Measurements from ENCODE around the gene IMP4. TPM values are rescaled to one million over a fixed set of nuclear protein-coding genes. Genes with fewer than 3 reads are reported as not detected.

Gene IMP4
- total RNA-seq, 2 experiments from 2014 or later = 81.7 to 88.1 TPM

DNA sequence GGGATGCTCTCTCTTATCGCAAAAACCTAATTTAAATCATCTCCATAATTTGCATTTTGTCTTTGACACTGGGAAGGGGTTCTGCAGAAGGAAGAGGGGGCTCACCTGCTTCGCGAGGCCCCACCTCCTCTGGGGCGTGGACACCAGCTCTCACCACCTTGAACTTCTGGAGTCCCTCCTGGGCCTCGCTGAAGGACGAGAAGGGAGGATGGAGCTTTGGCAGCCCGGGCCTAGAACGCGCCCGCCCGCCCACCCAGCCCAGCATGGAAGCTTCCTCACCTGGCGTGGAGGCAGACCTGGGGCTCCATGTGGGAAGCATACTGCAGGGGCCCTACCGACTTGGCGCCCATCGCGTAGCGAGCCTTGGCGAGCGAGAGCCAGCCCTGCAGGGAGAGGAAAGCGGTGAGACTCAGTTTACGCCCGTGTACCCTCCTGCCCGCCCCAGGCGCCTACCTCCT, 1.1 kb upstream of the IMP4 start:
- H3K27ac Mint-ChIP-seq = peak overlapping the region; percentile 99
- H3K36me3 ChIP-seq (ENCODE audit: insufficient read depth, low read length) = peaks cover 47% of the 10 kb centered on the region
- ATAC-seq (ENCODE audit: poor library complexity) (no peak), DNase-seq (peak in 3 of 14 experiments; percentile 25 to 52 (median 30))
- POLR2A ChIA-PET = interaction anchor here (0.7 to 4.0 kb wide), 19 partner anchors 9 to 1341 kb away, joined by 3 to 119 read pairs (median 13); partner anchors contain the start of genes FAM168B, GPR148, MZT2A and MZT2B
- peak overlapping the region; percentile 68 for H3K4me3 ChIP-seq (ENCODE audit: low read length)
- H3K4me1 Mint-ChIP-seq (ENCODE audit: low read depth) = peaks cover 47% of the 10 kb centered on the region
- H3K4me1 ChIP-seq (ENCODE audit: insufficient read depth, low read length) = peaks cover 34% of the 10 kb centered on the region
- peak overlapping the region; percentile 96 to 97 for H3K27ac ChIP-seq (ENCODE audit: low read depth in 1 of 2, low read length in 2 of 2)
- intact Hi-C loops (cut with DNase I, micrococcal nuclease) = loop anchor here (1.0 to 10.0 kb wide), 7 partner anchors 31 to 1151 kb away; partner anchors contain the start of genes GPR148 (in 1 of the 2), MZT2A (in 1 of the 2), PLEKHB2 (in 1 of the 2) and SMPD4 (in 1 of the 2)
- peaks cover 81% of the 10 kb centered on the region for H3K36me3 Mint-ChIP-seq (ENCODE audit: low read depth)
- H3K9me3 ChIP-seq (ENCODE audit: control insufficient read depth in 1 of 2, insufficient read depth in 1 of 2, low read length in 2 of 2) = no peaks in the 10 kb centered on the region
- H3K9me3 Mint-ChIP-seq = no peaks in the 10 kb centered on the region
- no peaks in the 10 kb centered on the region for H3K27me3 ChIP-seq (ENCODE audit: control insufficient read depth in 1 of 2, insufficient read depth in 2 of 2, low read length in 2 of 2)
- TF ChIP-seq, protein P1, sequence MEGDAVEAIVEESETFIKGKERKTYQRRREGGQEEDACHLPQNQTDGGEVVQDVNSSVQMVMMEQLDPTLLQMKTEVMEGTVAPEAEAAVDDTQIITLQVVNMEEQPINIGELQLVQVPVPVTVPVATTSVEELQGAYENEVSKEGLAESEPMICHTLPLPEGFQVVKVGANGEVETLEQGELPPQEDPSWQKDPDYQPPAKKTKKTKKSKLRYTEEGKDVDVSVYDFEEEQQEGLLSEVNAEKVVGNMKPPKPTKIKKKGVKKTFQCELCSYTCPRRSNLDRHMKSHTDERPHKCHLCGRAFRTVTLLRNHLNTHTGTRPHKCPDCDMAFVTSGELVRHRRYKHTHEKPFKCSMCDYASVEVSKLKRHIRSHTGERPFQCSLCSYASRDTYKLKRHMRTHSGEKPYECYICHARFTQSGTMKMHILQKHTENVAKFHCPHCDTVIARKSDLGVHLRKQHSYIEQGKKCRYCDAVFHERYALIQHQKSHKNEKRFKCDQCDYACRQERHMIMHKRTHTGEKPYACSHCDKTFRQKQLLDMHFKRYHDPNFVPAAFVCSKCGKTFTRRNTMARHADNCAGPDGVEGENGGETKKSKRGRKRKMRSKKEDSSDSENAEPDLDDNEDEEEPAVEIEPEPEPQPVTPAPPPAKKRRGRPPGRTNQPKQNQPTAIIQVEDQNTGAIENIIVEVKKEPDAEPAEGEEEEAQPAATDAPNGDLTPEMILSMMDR (IDR thresholded peaks at IDR 0.05) = no peak
- peak overlapping the region; percentile 93 for H3K4me3 Mint-ChIP-seq
- H3K27me3 Mint-ChIP-seq = no peaks in the 10 kb centered on the region
- CTCF ChIA-PET = interaction anchor here (1.0 to 4.3 kb wide), 5 partner anchors 9 to 465 kb away, joined by 3 to 35 read pairs (median 12); partner anchors contain the start of genes MZT2B and SMPD4

- CTCF ChIA-PET = interaction anchor here (1.0 to 4.3 kb wide), 6 partner anchors 9 to 466 kb away, joined by 3 to 35 read pairs (median 9); partner anchors contain the start of genes MZT2B, PTPN18 and SMPD4
- intact Hi-C loops (cut with DNase I, micrococcal nuclease) = loop anchor here (1.0 to 10.0 kb wide), 7 partner anchors 30 to 1150 kb away; partner anchors contain the start of genes GPR148 (in 1 of the 2), MZT2A (in 1 of the 2), PLEKHB2 (in 1 of the 2) and SMPD4 (in 1 of the 2)
- H3K4me1 Mint-ChIP-seq (ENCODE audit: low read depth) = peaks cover 43% of the 10 kb centered on the region
- POLR2A ChIA-PET = interaction anchor here (0.7 to 4.0 kb wide), 20 partner anchors 10 to 1340 kb away, joined by 3 to 119 read pairs (median 12); partner anchors contain the start of genes FAM168B, GPR148, MZT2A and MZT2B
- H3K27ac Mint-ChIP-seq = peak overlapping the region; percentile 99
- peaks cover 81% of the 10 kb centered on the region for H3K36me3 Mint-ChIP-seq (ENCODE audit: low read depth)
- H3K4me3 Mint-ChIP-seq = peak overlapping the region; percentile 93
- Histone ChIP-seq H3K4me3 (ENCODE audit: low read length) (peak overlapping the region; percentile 68), H3K27ac (ENCODE audit: low read depth in 1 of 2, low read length in 2 of 2) (peak overlapping the region; percentile 96 to 97), H3K9me3 (ENCODE audit: control insufficient read depth in 1 of 2, insufficient read depth in 1 of 2, low read length in 2 of 2) (no peaks in the 10 kb centered on the region), H3K4me1 (ENCODE audit: insufficient read depth, low read length) (peaks cover 34% of the 10 kb centered on the region), H3K27me3 (ENCODE audit: control insufficient read depth in 1 of 2, insufficient read depth in 2 of 2, low read length in 2 of 2) (no peaks in the 10 kb centered on the region), H3K36me3 (ENCODE audit: insufficient read depth, low read length) (peaks cover 52% of the 10 kb centered on the region)
- H3K27me3 Mint-ChIP-seq = no peaks in the 10 kb centered on the region
- ATAC-seq (ENCODE audit: poor library complexity) (peak; percentile 60), DNase-seq (peak; percentile 70 to 95 (median 76))
- no peaks in the 10 kb centered on the region for H3K9me3 Mint-ChIP-seq
- TF ChIP-seq, protein P1 (IDR thresholded peaks at IDR 0.05) = no peak
Measured at GRCh38 chr2:130342020-130342532, 621 bp upstream of the IMP4 start.

GRCh38 chr2:130344578-130344977, 1.9 kb downstream of the IMP4 start:
- Mint-ChIP-seq H3K9me3 (no peaks in the 10 kb centered on the region), H3K4me1 (ENCODE audit: low read depth) (peaks cover 46% of the 10 kb centered on the region), H3K36me3 (ENCODE audit: low read depth) (peaks cover 78% of the 10 kb centered on the region), H3K27me3 (no peaks in the 10 kb centered on the region), H3K27ac (no peak overlapping the region), H3K4me3 (peak overlapping the region; percentile 93)
- DNase-seq (no peak), ATAC-seq (ENCODE audit: poor library complexity) (no peak)
- POLR2A ChIA-PET = no interaction called here
- Histone ChIP-seq H3K36me3 (ENCODE audit: insufficient read depth, low read length) (peaks cover 52% of the 10 kb centered on the region), H3K27ac (ENCODE audit: low read depth in 1 of 2, low read length in 2 of 2) (no peak overlapping the region), H3K4me1 (ENCODE audit: insufficient read depth, low read length) (peaks cover 34% of the 10 kb centered on the region), H3K27me3 (ENCODE audit: control insufficient read depth in 1 of 2, insufficient read depth in 2 of 2, low read length in 2 of 2) (no peaks in the 10 kb centered on the region), H3K9me3 (ENCODE audit: control insufficient read depth in 1 of 2, insufficient read depth in 1 of 2, low read length in 2 of 2) (no peaks in the 10 kb centered on the region), H3K4me3 (ENCODE audit: low read length) (no peak overlapping the region)
- TF ChIP-seq, protein P1 (IDR thresholded peaks at IDR 0.05) = no peak
- CTCF ChIA-PET = no interaction called here
- intact Hi-C loops (cut with DNase I, micrococcal nuclease) = loop anchor here in 1 of 2 experiments (5.0 to 10.0 kb wide), 5 partner anchors 383 to 1148 kb away; partner anchors contain the start of genes GPR148, MZT2A and PLEKHB2
